ENCODE results near the gene GFI1. TPM values are rescaled to one million over a fixed set of nuclear protein-coding genes. Genes with fewer than 3 reads are reported as not detected.
A peak's percentile ranks its signal among the peaks of the same experiment; 100 is the strongest.
"Not testable (repeated sequence)": the region's sequence is repeated elsewhere in the genome, so short reads cannot be mapped to it uniquely, and the experiment has no call there.

Gene GFI1
- total RNA-seq = 0.24 TPM

DNA sequence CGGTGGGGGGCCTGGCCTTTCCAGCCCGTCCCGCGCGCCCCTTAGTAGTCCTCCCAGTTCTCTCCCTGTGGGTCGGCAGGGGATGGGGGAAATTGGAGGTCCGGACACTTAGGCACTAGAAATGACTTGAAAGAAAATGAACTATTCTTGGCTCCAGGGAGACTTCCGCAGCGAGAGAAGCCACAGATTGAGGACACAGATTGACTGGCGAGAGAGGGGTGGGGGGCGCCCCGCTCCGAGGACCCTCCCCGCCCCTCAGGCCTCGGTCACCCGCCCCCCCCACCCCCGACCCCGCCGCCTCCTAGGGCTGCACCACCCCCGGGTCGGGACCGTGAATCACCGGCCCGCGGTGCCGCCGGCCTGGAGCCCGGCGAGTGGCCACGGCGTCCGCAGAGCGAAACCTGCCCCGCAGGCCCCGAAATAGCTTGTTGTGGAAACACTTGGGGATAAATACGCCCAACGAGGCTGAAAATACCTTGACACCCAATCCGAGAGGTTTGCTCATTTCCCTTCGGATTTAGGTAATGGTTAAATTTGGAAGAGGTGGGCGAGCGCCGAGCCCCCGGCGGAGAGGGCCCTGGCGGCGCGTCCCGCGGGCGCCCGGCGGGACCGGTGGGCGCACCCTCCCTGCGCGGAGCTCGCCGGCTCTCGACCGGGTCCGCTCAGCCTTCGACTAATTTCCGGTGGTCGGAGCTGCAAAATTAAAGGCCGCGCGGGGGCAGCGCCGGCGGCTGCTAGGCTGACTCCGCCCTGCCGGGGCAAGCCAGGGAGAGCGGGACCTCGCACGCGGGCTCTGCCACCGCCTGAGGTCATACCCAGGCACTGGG lies at the start of gene GFI1:
GFI1 (minus strand) TSS at position 675 of the 827 bp plus-strand sequence. CDS start 3,438 bp downstream, outside the sequence.
- peak; percentile 36 for ATAC-seq

DNA sequence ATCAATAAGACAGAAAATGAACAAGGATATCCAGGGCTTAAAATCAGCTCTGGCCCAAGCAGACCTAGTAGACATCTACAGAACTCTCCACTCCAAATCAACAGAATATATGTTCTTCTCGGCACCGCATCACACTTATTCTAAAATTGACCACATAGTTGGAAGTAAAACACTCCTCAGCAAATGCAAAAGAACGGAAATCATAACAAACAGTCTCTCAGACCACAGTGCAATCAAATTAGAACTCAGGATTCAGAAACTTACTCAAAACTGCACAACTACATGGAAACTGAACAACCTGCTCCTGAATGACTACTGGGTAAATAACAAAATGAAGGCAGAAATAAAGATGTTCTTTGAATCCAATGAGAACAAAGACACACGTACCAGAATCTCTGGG lies 45.6 kb upstream of the GFI1 start:
- ATAC-seq = not testable (repeated sequence)

DNA sequence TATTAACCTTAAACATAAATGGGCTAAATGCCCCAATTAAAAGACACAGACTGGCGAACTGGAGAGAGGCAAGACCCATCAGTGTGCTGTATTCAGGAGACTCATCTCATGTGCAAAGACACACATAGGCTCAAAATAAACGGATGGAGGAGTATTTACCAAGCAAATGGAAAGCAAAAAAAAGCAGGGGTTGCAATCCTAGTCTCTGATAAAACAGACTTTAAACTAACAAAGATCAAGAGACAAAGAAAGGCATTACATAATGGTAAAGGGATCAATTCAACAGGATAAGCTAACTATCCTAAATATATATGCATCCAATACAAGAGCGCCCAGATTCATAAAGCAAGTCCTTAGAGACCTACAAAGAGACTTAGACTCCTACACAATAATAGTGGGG lies 45.2 kb upstream of the GFI1 start:
- not testable (repeated sequence) for ATAC-seq

GRCh38 chr1:92527670-92528069 lies 40.9 kb upstream of the GFI1 start:
- ATAC-seq = no peak

DNA sequence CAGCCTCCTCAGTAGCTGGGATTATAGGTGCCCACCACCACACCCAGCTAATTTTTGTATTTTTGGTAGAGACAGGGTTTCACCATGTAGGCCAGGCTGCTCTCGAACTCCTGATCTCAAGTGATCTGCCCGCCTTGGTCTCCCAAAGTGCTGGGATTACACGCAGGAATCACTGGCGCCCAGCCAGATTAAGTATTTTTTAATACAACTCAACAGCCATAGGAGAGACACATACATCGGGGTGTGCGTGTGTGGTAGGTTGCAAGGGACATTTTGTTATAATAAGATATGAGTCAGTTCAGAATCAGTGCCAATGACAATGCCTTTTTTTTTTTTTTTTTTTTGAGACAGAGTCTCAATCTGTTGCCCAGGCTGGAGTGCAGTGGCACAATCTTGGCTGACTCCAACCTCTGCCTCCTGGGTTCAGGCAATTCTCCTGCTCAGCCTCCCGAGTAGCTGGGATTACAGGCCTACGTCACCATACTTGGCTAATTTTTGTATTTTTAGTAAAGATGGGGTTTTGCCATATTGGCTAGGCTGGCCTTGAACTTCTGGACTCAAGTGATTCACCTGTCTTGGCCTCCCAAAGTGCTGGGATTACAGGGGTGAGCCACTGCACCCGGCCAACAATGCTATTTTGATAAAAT lies 38.3 kb upstream of the GFI1 start:
- not testable (repeated sequence) for ATAC-seq

GRCh38 chr1:92519043-92519442 lies 32.3 kb upstream of the GFI1 start:
- ATAC-seq = no peak

- ATAC-seq = no peak
Observed at GRCh38 chr1:92516574-92516973, 29.8 kb upstream of the GFI1 start.

- ATAC-seq = no peak
Observed at GRCh38 chr1:92515796-92516201, 29.1 kb upstream of the GFI1 start.

DNA sequence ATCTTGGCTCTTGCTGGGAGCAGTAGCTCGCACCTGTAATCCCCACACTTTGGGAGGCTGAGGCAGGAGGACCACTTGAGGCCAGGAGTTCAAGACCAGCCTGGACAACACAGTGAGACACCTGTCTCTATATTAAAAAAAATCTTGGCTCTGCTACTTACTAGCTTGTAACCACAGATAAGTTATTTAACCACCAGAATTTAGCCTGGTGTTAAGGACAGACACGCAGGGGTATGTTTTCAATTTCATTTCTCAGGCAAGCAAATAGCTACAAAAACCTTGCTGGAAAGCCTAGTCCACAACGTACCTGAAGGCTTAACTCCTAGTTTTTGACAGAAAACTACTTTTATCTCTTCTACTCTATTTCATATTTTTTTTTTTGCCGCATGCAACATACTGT lies 24.8 kb upstream of the GFI1 start:
- ATAC-seq = no peak

DNA sequence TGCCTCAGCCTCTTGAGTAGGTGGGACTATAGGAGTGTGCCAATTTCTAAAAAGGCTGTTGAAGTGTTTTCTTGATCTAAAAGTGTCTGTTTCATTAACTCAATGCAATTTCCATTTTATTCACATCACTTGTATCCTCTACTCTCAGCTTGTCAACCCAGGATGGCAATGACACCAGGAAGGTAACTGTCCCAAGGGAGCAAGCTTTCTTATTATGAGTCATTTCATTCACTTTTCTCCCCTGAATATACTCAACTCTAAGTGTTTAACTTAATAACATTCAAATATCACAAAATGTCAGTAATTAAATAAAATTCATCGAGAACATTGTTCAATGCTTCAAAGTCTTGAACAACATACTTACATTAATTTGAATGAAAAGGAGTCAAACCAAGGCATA lies 22.9 kb upstream of the GFI1 start:
- ATAC-seq = no peak

GRCh38 chr1:92505015-92505692 lies 18.4 kb upstream of the GFI1 start:
- ATAC-seq = no peak

DNA sequence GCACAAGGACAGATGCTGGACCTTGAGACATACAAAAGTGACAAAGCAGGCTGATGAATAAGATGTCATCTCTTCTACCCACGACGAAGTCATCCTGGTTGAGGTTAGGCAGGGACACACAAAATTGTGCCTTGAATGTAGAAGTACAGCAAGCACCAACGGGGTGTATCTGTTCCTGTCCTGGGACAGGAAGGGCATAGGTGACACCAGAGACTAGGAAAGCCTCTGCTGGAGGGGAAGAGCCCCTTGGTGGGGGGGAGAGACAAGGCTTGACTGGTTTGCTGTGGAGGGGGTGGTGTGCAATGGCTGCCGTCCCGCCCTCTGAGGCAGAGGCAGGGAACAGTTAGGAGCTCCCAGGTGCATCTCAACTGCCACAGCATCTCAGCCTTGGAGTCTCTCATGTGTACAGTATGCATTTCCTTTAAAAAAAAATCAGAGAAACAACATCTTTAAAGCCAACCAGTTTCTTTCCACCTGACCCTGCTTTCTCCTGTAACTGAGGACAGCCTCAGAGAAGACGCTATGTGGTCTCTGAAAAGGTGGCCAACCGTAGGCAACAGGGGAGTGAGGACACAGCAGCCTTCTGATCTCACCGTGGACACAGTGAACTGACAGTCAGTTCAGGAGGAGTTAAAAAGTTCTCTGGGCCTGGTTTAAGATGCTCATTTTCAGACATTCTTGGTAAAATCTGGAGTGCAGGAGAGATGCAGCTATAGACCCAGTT lies 17.7 kb upstream of the GFI1 start:
- ATAC-seq = no peak

- ATAC-seq = no peak
Observed at GRCh38 chr1:92503926-92504285, 17.2 kb upstream of the GFI1 start.

DNA sequence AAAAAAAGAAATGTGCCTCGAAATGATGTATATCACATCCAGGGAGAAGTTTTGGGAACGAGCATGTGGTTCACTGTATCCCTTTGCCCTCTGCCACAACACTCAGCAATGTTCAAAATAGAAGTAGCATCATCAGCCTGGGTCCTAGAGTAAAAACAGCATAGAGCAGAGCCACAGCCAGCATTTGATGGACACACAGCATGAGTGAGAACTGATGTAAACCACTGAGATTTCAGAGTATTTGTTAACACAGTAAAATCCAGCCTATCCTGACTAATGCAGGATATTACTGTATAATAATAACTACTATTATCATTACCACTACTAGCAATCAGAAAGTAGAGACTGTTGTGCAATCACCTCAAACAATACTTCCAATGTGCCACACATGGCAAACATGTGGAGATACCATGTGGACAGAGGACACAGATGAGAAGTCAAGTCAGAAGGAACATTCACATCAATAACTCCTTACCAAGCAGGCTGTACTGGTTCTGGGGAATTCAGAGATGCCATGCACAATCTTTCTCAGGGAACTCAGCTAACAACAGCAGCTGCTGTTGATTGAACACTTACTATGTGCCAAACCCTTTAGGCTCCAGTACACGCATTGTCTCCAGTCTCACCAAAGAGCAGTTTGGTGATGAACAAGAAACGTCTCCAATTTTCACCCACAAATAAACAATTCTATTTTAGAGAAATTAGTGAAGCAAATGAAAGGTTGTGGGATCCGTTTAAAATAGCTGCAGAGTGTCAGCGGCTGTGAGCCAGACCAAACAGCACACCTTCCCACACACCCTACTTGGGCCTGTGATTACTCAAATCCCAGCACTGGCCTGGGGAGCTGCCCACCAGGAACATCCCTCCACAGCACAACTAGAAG lies 16.6 kb upstream of the GFI1 start:
- peak; percentile 38 for ATAC-seq

GRCh38 chr1:92502247-92502646 lies 15.5 kb upstream of the GFI1 start:
- ATAC-seq = no peak

DNA sequence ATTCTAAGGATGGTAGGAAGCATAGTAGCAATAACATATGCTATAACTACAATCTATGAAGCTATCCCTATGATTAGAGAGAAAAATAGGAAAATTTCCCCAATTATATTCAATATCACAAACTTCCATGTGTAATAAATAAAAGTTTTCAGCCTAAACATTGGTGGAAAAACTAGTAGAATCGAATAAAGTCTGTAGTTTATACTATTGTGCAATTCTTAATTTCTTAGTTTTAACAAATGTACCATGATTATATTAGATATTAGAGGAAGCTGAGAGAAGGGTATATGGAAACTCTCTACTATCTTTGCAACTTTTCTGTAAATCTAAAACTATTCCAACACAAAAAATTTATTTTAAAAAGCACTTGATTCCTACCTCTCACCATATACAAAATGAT lies 13.8 kb upstream of the GFI1 start:
- no peak for ATAC-seq

- ATAC-seq = no peak
Observed at GRCh38 chr1:92495392-92496063, 8.8 kb upstream of the GFI1 start.

DNA sequence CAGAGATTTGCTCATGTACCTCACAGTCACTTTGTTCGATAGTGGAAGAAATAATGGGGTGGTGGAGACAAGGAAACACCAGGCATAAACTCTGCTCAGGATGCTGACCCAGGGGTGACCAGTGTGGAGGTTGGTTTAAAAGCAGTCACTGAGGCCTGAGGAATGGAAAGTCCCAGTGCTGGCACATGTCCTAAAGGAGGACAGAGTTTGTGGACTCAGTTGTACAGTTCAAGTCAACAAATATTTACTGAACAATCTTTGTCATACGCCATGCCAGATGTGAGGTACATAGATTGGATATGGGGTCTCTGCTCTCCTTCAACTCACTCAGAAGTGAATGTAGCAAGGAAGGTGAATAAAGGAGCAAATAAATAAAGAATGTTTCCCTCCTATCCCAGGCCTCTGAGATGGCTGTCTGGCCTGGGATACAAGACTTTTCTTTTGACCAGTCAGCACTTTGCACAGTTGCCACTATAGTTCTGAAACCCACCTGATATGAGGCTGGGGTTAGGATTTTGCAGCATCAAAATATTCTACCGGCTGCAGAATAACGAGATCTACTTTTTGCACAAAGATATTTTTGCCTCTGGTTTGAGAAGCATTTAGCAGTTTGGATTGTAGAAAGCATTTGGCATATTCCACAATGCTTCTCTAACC lies 7.9 kb upstream of the GFI1 start:
- no peak for ATAC-seq

DNA sequence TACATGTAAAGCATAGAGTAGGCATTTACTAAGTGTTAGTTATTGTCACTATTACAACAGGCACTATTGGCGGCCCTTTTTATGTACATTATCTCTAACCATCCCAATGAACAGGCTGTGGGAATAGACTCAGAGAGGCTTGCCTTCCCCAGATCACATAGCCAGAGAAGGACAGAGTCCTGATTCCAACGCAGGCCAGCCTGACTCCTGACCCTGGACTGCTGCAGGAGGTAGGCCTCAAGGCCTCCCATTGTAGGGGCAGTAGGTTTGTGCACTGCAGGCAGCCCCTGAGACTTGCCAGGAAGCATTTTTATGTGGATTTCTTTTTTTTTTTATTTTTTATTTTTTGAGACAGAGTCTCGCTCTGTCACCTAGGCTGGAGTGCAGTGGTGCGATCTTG lies 6.4 kb upstream of the GFI1 start:
- ATAC-seq = no peak

- no peak for ATAC-seq
Observed at GRCh38 chr1:92488832-92489231, 2.1 kb upstream of the GFI1 start.

GRCh38 chr1:92488416-92488815 lies 1.7 kb upstream of the GFI1 start:
- no peak for ATAC-seq

Data from esophagus mucosa (tissue), 1 donor.